Measurements from ENCODE around the gene PALM3.

DNA sequence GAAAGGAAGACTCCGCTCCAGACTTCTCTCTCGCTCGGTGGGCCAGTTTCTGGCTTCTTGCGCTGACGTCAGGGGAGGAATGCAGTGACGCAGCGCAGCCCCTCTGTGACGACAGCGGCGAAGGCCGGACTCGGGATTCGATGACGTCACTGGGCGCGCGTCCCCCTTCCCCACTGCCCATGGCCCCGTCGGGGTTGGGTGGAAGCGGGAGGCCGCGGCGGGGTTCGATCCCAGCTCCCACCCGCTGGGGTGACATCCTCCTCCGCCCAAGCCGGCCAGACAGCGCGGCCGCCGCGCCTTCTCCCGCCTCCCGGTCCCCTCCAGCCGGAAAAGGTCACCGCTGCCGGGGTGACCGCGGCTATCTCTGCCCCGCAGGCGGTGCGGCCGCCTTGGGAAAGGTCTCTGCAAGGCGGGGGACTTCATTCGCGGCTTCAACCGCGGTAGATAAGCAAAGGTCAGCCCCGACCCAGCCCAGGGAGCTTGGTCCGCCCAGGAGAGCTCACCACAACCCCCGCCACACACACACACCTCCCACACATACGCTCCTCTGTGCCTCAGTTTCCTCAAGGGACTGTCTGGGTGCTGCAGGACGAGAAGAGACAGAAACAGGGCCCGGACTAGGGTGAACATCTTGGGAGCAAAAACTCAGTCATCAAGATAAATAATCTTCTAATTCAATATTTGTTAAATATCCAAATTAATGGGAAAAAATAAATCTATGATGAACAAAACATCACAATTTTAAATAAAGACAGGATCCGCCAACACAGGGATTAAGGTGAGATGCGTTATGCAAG lies 54.9 kb downstream of the PALM3 start:
- TF ChIP-seq, protein P1, sequence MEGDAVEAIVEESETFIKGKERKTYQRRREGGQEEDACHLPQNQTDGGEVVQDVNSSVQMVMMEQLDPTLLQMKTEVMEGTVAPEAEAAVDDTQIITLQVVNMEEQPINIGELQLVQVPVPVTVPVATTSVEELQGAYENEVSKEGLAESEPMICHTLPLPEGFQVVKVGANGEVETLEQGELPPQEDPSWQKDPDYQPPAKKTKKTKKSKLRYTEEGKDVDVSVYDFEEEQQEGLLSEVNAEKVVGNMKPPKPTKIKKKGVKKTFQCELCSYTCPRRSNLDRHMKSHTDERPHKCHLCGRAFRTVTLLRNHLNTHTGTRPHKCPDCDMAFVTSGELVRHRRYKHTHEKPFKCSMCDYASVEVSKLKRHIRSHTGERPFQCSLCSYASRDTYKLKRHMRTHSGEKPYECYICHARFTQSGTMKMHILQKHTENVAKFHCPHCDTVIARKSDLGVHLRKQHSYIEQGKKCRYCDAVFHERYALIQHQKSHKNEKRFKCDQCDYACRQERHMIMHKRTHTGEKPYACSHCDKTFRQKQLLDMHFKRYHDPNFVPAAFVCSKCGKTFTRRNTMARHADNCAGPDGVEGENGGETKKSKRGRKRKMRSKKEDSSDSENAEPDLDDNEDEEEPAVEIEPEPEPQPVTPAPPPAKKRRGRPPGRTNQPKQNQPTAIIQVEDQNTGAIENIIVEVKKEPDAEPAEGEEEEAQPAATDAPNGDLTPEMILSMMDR (IDR thresholded peaks at IDR 0.05; ENCODE audit: insufficient read depth, low read length, poor library complexity, severe bottlenecking), result no peak
- no peak for TF ChIP-seq EZH2phosphoT487 (conservative IDR thresholded peaks at IDR 0.05; ENCODE audit: low read length)
